Psoas muscle (tissue), 8 donors: ENCODE results near the gene PNPO. TPM values are rescaled to one million over a fixed set of nuclear protein-coding genes. Genes with fewer than 3 reads are reported as not detected.

Experiments used
- ATAC-seq, 4 donors: fragments of 200-7000 bp; cut with Tn5 transposase; one replicate each; pipeline ENCODE4 v1.9.1; 2020; ENCODE audit warnings: moderate library complexity in 3 of 4, mild to moderate bottlenecking in 2 of 4
- DNase-seq, 2 donors: peaks; one replicate each; pipeline ENCODE4 v3.0.0-alpha.2; 2020
- H3K27ac ChIP-seq: fragments of 200-600 bp; one replicate; pipeline ENCODE4 v1.8.0; 2022
- H3K27me3 ChIP-seq, 3 donors: fragments of 200-600 bp in 1 of 3; one replicate each; pipeline versions ENCODE4 v1.6.1 to v1.8.0; 2013 to 2022; ENCODE audit warnings: low read length in 2 of 3, mild to moderate bottlenecking in 2 of 3, moderate library complexity in 1 of 3; ENCODE audit not compliant: insufficient read depth in 3 of 3
- H3K36me3 ChIP-seq, 2 donors: fragments of 200-600 bp in 1 of 2; one replicate each; pipeline versions ENCODE4 v1.6.1 to v1.8.0; 2013 to 2022; ENCODE audit warnings: low read depth in 1 of 2, mild to moderate bottlenecking in 1 of 2, moderate library complexity in 1 of 2; ENCODE audit not compliant: insufficient read depth in 1 of 2
- H3K4me1 ChIP-seq: fragments of 200-600 bp; one replicate; pipeline ENCODE4 v1.8.0; 2022
- H3K4me3 ChIP-seq: fragments of 200-600 bp; one replicate; pipeline ENCODE4 v1.8.0; 2022; ENCODE audit warnings: mild to moderate bottlenecking
- H3K9me3 ChIP-seq: fragments of 200-600 bp; one replicate; pipeline ENCODE4 v1.8.0; 2022
- CTCF ChIP-seq: fragments of 200-600 bp; IDR thresholded peaks from one replicate; pipeline ENCODE4 v1.8.0; 2022; ENCODE audit warnings: antibody characterized with exemption
- WGBS, 3 donors: extraction: QIAGEN DNeasy Blood & Tissue Kit; methylation state at CpG; one replicate each; pipeline versions ENCODE4 v1.1.6 to v1.1.7; 2013; 5-methylcytosine and 5-hydroxymethylcytosine counted together
- intact Hi-C, 2 donors: fragments of 100-400 bp; cut with DNase I; formaldehyde crosslinking; loops; one replicate each; pipeline versions ENCODE4 v1.11.0 to v1.14.2; 2022
- polyA plus RNA-seq, 3 donors: library from polyadenylated mRNA; stranded (reverse); fragments of 200-250 nt; gene quantifications; one replicate each; pipeline ENCODE4 v1.2.3, GENCODE V29; 2013
- total RNA-seq, 4 donors: library from RNA; stranded (reverse); fragmentation: NEBNext Ultra II Directional in 2 of 4; extraction: Animal tissue kit (Norgen Biotek cat#: 25700) in 2 of 4; gene quantifications; one replicate each; pipeline versions ENCODE4 v1.2.1 to v1.2.4, GENCODE V29; 2021 to 2023
- donor health status: healthy with polysubstance abuse.
- donor health status: DM: no; HTN: no; CAD: no; lungs with moderate emphysema.
- donor health status: Bipolar disorder and iron deficiency.
- donor health status: healthy.
- donor health status: DM: yes; HTN: yes; CAD: no.
- donor health status: DM: no; HTN: no; CAD: no.
- donor health status: DM: no; HTN: no; CAD: no.
- donor health status: DM: yes; HTN: yes; CAD: no.

Gene PNPO
- total and polyA plus RNA-seq, 7 donors = 12.0 to 42.3 (median 30.0) TPM

- no peak overlapping the region for H3K4me3 ChIP-seq
- WGBS, 3 donors = 67 to 76% (median 74%) methylated on average over 8 of the region's 8 CpGs
- intact Hi-C loops = no loop called here
- no peaks in the 10 kb centered on the region for H3K27me3 ChIP-seq
- H3K27ac ChIP-seq = no peak overlapping the region
- H3K4me1 ChIP-seq = no peaks in the 10 kb centered on the region
- no peak for ATAC-seq
- H3K36me3 ChIP-seq = no peaks in the 10 kb centered on the region
- no peak for TF ChIP-seq CTCF
- H3K9me3 ChIP-seq = no peaks in the 10 kb centered on the region
- DNase-seq = no peak
Observed at GRCh38 chr17:47959825-47960655, 18.7 kb downstream of the PNPO start.

GRCh38 chr17:47961406-47961805 lies 20.0 kb downstream of the PNPO start:
- no peaks in the 10 kb centered on the region for H3K36me3 ChIP-seq
- H3K9me3 ChIP-seq = no peaks in the 10 kb centered on the region
- H3K4me3 ChIP-seq = no peak overlapping the region
- DNase-seq (no peak), ATAC-seq (no peak)
- intact Hi-C loops = no loop called here
- no peak for TF ChIP-seq CTCF
- no peaks in the 10 kb centered on the region for H3K4me1 ChIP-seq
- 80 to 87% (median 83%) methylated on average over 6 of the region's 6 CpGs for WGBS, 3 donors
- H3K27ac ChIP-seq = no peak overlapping the region
- no peaks in the 10 kb centered on the region for H3K27me3 ChIP-seq

- no peak for TF ChIP-seq CTCF
- no peak overlapping the region for H3K4me3 ChIP-seq
- ATAC-seq (no peak), DNase-seq (no peak)
- no peaks in the 10 kb centered on the region for H3K27me3 ChIP-seq
- no peak overlapping the region for H3K27ac ChIP-seq
- intact Hi-C loops = no loop called here
- 77 to 91% (median 88%) methylated on average over 3 of the region's 3 CpGs for WGBS, 3 donors
- no peaks in the 10 kb centered on the region for H3K9me3 ChIP-seq
- H3K36me3 ChIP-seq = no peaks in the 10 kb centered on the region
- no peaks in the 10 kb centered on the region for H3K4me1 ChIP-seq
Observed at GRCh38 chr17:47962901-47963300, 21.5 kb downstream of the PNPO start.

GRCh38 chr17:47964856-47965255 lies 23.5 kb downstream of the PNPO start:
- DNase-seq = no peak
- no peak for TF ChIP-seq CTCF
- H3K4me3 ChIP-seq = no peak overlapping the region
- no peaks in the 10 kb centered on the region for H3K36me3 ChIP-seq
- ATAC-seq = no peak
- no peaks in the 10 kb centered on the region for H3K4me1 ChIP-seq
- 92 to 97% (median 92%) methylated on average over 5 of the region's 5 CpGs for WGBS, 3 donors
- H3K27ac ChIP-seq = no peak overlapping the region
- intact Hi-C loops = no loop called here
- no peaks in the 10 kb centered on the region for H3K9me3 ChIP-seq
- H3K27me3 ChIP-seq = no peaks in the 10 kb centered on the region
